Islet of Langerhans (tissue), 1 donor: ENCODE data around the gene INPP5B.
"Not testable (repeated sequence)": the region's sequence is repeated elsewhere in the genome, so short reads cannot be mapped to it uniquely, and the experiment has no call there.

ENCODE experiments used
- FAIRE-seq: peaks from one replicate; lab custom pipeline; 2011; peaks lifted over from hg19 to GRCh38; lab: Jason Lieb, UNC

Gene INPP5B

DNA sequence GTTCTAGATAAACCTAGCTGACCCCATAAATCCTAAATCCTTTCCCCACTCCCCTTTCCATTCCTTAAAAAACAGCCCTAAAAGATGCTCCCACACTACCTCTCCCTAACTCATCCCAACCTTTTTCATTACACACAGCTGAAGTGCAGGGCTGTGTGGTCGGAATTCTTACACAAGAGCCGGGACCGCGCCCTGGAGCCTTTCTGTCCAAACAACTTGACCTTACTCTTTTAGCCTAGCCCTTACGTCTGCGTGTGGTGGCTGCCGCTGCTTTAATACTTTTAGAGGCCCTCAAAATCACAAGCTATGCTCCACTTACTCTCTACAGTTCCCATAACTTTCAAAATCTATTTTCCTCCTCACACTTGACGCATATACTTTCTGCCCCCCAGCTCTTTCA lies 36.0 kb downstream of the INPP5B start:
- not testable (repeated sequence) for FAIRE-seq

DNA sequence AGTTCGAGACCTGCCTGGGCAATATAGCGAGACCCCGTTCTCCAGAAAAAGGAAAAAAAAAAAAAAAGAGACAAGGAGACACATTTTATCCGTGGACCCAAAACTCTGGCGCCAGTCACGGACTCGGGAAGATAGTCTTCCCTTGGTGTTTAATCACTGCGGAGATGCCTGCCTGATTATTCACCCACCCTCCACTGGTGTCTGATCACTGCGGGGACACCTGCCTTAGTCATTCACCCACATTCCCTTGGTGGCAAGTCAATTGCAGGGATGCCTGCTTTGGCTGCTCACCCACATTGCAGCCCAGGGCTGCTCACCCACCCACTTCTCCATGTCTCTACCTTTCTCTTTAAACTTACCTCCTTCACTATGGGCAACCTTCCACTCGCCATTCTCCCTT lies 38.3 kb downstream of the INPP5B start:
- FAIRE-seq: not testable (repeated sequence)

DNA sequence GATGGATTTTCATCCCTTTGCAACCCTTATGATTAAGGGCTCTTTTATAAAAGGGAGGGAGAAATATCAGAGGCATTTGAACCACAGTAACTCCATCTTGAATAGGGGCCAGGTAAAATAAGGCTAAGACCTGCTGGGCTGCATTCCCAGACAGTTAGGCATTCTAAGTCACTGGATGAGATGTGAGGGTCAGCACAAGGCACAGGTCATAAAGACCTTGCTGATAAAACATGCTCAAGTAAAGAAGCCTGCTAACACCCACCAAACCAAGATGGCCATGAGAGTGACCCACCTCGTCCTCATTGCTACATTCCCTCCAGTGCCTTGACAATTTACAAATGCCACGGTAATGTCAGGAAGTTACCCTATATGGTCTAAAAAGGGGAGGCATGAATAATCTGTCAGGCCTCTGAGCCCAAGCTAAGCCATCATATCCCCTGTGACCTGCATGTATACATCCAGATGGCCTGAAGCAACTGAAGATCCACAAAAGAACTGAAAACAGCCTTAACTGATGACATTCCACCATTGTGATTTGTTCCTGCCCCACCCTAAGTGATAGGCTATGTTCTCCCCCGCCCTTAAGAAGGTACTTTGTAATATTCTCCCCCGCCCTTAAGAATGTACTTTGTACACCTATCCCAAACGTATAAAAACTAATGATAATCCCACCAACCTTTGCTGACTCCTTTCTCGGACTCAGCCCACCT lies 39.3 kb downstream of the INPP5B start:
- not testable (repeated sequence) for FAIRE-seq

DNA sequence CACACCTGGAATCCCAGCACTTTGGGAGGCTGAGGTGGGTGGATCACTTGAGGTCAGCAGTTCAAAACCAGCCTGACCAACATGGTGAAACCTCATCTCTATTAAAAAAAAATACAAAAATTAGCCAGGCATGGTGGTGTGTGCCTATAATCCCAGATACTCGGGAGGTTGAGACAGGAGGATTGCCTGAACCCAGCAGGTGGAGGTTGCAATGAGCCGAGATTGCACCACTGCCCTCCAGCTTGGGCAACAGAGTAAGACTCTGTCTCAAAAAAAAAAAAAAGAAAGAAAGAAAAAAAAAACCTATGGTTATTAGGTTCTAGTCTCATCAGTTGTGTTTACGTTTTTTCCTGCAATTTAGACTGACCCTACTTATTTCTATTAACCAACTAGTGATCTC lies 40.3 kb downstream of the INPP5B start:
- FAIRE-seq: not testable (repeated sequence)

DNA sequence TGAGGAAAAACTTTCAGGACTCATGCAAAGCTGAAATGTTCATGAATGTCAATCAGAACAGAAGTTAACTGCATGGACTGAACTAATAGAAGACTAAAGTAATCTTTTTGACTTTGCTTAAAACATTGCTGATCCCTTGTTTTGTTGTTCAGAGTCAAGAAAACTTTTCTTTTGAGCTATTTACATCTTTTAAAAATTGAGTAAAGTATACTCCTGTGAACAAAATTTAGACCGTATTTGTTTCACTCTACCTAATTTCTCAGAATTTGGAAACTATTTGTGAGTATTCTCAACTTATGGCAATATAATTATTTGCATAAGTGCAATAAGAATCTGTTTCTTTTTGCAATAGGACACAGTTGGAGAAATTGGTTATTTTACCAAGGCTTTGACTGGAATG lies 41.1 kb downstream of the INPP5B start:
- no peak for FAIRE-seq

DNA sequence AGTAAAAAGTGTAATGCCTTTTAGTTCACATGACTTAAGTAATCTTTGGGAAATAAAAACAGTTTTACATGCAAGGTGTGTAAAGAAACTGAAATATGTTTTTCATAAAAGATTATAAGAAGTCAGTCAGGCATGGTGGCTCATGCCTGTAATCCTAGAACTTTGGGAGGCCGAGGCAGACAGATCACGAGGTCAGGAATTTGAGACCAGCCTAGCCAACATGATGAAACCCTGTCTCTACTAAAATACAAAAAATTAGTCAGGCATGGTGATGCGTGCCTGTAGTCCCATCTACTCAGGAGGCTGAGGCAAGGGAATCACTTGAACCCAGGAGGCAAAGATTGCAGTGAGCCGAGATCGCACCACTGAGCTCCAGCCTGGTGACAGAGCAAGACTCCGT lies 42.9 kb downstream of the INPP5B start:
- FAIRE-seq: not testable (repeated sequence)

DNA sequence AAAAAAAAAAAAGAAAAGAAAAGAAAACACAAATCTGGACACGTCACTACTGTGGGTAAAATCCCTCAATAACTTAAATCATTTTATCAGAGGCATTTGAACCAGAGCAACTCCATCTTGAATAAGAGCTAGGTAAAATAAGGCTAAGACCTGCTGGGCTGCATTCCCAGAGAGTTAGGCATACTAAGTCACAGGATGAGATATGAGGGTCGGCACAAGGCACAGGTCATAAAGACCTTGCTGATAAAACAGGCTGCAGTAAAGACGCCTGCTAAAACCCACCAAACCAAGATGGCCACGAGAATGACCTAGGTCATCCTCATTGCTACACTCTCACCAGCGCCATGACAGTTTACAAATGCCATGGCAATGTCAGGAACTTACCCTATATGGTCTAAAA lies 43.9 kb downstream of the INPP5B start:
- FAIRE-seq: no peak

DNA sequence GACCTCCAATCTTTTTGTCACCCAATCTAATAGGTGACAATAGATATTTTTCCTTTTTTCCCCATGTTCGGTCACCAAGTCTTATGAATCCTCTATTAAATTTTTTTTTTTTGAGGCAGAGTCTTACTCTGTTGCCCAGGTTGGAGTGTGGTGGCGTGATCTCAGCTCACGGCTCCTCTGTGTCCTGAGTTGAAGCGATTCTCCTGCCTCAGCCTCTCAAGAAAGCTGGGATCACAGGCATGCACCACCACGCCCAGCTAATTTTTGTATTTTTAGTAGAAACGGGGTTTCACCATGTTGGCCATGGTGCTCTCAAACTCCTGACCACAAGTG lies 45.0 kb downstream of the INPP5B start:
- FAIRE-seq: no peak

DNA sequence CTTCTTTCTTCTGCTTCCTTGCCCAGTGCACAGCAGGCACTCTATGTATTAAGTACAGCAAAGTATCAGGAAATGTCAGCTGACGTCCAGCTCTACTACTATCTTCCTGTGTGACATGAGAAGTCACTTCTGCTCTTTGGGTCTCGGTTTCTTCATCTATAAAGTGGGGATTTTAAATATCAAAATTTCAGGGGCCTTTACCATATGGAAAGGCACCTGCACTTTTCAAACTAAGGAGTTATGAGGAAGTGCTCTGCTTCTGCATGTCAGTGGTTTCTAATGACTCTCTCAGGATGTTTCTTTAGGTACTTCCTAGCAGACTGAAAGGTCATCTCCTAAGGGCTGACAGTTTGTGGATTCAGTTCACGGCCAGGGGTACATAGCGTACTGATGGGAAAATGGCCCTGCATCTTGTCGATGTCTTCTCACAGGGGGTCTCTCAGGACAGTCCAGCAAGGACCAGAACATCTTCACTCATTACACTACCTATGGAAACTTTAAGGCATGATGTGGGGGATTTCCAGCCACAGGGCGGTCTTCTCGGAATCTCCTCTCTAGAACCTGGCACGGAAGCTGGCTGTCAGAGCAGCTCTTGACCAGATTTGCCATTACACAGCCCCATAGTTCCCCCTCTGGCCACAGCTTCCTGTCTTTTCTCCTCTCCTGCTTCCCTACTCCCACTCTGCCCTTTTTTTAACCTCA lies 45.5 kb downstream of the INPP5B start:
- no peak for FAIRE-seq

DNA sequence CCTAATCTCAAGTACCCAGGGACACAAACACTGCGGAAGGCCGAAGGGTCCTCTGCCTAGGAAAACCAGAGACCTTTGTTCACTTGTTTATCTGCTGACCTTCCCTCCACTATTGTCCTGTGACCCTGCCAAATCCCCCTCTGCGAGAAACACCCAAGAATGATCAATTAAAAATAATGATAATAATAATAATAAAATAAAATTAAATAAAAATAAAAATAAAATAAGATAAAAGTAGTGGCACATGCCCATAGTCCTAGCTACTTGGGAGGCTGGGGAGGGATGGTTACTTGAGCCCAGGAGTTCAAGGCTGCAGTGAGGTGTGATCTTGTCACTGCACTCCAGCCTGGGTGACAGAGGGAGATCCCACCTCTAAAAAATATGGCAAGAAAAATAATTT lies 49.3 kb downstream of the INPP5B start:
- FAIRE-seq: not testable (repeated sequence)

DNA sequence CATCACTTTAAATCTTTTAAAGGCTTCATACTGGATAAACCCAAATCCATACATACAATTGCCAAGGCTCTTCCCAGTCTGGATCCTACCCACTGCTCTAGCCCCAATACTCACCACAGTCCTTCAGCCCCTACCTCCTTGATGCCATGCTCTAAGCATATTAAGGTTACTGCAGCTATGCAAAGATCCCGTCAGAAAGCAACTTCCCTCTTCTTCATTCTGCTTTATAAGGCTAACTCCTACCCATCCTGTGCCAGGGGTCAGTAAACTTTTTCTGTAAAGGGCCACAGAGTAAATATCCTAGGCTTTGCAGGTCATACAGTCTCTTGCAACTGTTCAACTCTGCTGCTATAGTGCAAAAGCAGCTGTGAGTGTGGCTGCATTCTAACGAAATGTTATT lies 53.2 kb downstream of the INPP5B start:
- FAIRE-seq: no peak

DNA sequence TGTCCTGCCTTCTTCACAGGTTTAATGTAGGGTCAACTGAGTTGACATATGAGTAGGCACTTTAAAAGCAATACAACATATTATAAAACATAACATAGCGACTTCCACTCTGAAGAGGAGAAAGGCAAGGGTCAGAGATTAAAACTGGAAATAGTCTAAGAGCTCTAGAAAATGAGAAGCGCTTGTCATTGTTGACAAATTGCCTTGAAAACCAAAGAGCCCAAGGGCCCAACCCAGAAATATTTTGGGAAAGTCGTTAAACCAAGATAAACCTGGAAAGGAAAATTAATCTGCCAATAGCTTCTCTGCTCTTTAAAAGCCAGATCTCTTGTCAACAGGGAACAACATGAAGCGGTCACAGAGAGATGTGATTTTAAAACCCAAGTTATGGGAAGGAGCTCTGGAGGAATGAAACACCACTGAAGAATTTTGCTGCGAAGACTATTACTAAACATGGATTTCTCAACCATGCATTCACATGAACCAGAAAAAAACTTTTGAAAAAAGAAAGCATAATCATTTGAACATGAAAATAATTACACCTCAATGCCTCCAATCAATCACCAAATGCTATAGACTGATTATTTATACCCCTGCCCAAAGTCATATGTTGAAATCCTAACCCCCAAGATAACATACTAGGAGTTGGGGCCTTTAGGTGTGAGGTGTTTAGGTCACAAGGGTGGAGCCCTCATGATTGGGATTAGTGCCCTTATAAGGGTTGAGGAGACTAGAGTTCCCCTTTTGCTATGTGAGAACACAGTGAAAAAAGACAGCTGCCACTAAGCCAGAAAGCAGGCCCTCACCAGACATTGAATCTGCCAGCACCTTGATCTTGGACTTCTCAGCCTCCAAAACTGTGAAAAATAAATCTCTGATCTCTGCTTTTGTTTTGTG lies 54.5 kb downstream of the INPP5B start:
- FAIRE-seq: no peak

DNA sequence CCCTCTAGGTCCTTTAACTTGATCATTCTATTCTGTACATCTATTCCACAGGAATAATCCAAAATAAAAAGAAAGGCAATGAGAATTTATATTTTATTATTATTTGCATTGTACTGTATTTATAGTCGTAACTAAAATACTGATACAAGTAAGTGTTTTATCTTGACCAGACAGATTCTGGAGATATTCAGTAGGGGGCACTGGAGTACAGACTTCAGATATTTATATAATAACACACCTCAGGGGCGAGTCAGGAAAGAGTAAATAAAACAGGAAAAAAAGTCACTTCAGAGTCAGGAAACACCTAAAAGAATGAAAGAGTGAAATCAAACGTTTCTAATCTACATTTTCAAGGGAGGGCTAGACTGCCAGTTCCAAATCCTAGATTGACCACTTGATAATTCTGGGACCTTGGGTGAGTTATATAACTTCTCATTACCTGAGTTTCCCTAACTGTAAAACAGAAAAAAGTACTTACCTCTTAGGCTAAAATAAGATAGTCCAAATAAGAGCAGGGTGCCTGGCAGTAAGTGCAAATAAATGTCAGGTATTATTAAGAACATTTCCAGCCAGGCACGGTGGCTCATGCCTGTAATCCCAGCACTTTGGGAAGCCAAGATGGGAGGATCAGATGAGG lies 56.4 kb downstream of the INPP5B start:
- peak; percentile 89 for FAIRE-seq

DNA sequence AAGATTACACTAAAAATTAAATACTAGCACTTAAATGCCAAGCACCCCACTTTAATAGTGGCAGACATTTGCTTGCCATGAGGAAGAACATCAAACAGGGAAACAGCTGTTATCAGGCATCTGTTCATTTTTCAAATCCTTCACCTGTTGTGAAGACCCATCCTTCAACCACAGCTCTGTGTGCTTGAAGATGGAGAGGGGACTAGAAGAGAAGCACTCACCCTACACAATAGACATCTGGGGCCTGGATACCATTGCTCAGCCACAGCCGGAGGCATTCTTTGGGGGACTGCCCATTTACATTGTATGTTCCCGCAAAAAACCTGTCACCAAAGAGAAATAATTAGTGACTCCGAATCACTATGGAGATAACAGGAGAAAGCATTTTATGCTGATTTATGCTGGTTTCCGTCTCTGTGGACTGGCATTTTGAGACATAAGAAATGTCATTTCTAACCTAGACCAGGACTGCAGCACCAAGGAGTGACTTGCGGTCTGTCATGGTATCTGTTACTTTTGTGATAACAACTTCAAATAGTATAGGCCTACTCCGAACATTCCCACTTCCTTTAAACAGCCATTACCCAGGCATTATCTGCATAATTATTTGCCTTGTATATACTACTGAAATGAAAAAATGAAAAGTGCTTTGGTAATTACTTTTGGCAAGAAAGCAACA lies 58.7 kb downstream of the INPP5B start:
- FAIRE-seq: no peak

DNA sequence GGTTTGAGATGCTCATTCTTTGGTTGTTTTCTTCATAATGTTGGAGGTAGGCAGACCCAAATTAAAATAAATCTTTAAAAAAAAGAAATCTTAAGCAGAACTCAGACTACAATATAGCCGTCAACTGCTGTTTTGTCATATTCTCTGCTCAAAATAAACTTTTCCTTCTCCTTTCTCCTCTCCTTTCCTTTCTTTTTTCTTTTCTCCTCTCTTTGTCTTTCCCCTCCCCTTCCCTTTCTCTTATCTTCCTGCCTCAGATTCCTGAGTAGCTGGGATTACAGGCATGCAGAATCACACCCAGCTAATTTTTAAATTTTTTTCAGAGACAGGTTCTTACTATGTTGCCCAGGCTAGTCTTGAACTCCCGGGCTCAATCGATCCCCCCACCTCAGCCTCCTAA lies 62.7 kb downstream of the INPP5B start:
- no peak for FAIRE-seq

DNA sequence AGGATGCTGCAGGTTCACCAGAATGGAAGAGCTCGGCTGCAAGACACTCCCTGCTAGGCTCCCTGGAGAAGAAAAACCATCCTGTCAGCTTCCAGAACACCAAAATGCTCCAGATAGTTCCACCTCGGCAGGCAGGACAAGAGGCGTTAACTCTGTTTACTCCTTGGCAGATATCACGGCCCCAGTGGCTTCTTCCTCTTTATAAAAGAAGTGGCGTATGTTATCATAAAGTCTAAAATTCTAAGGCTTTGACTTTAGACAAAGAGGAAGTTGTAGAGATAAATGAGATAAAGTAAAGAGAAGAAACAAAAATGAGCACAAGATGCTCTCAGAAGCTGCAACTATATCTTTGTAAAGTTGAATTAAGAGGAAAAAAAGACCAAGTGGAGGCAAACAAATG lies 63.2 kb downstream of the INPP5B start:
- no peak for FAIRE-seq

DNA sequence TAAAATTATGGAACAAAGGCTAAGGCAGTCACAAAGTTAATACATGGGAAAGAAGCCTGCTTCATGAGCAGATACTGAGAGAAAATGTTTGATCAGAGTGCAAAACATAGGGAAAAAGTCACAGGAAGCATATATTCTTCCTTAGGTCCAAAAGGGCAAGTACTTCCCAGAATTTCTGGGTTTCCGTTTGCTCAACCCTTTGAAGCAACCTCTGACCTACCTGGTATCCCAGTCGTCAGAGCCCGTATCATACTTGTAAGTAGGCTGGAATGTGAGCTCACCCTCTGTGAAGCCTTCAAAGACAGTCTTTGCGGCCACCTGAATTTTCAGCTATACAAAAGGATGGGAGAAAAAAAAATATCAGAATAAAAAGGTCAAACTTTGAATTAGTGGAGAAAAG lies 67.0 kb downstream of the INPP5B start:
- FAIRE-seq: no peak

DNA sequence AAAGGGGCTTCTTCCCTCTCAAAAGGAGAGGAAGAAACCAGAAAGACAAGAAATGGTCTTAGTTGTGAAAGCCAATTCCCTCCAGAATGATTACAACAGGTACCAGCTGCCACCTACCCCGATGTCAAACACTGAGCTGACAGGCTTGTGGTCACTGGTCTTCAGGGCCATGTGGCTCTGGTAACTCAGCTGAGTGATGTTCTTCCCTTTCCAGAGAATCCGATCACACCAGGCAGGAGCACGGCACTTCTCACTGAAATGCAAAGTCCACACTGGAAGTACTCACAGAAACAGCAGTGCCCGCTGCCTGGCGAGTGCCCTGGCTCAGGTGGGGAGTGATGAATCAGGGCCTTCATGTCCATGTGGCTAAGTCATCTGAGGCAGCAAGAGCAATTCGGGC lies 68.8 kb downstream of the INPP5B start:
- FAIRE-seq: no peak

DNA sequence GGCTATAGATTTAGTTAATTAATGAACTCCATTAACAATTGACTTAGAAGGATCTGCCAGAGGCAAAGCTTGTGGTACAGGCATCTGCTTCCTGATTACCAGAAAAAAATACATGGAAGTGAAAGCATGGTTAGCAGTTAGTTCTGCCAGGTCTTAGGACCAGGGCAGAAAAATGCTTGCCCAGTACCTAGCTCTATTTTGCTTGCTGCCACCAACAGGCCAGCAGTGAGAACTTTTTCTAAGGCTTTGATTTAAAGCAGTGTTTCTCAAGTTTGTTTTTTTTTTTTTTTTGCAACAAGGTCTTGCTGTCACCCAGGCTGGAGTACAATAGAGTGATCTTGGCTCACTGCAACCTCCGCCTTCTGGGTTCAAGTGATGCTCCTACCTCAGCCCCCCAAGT lies 71.0 kb downstream of the INPP5B start:
- no peak for FAIRE-seq

DNA sequence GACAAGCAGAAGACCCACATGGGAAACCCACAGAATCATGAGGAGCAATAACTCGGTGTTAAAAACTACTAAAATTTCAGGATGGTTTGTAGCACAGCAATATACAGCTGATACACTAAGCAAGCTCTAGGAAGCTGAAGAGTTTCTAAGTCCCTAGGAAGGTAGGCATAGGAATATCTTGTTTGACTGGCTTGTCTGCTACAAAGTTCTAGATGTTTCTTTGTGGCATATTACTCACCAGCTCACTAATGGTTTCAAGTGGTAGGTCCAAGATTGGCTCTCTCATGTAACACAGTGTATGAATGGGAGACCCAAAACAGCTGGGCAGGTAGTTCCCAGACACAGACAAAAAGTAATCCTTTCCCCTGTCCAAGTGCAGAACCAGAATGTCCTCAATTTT lies 74.2 kb downstream of the INPP5B start:
- no peak for FAIRE-seq

DNA sequence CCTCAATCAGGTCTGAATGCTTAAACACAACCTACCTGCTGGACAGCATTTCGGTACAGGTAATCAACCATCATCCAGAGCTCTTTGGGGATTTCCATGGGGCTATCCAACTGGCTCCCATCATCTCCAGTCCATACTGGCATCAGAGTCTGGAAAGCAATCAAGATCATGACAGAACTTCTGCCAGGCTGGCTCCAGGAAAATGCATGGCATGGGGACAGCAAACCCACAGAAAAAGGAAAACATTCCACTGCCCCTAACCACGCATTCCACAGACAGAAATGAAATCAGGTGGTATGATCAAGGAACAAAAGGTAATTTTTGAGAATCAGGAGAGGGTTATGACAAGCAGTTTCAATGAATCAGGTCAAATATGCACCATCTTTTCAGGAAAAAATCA lies 78.4 kb downstream of the INPP5B start:
- no peak for FAIRE-seq

DNA sequence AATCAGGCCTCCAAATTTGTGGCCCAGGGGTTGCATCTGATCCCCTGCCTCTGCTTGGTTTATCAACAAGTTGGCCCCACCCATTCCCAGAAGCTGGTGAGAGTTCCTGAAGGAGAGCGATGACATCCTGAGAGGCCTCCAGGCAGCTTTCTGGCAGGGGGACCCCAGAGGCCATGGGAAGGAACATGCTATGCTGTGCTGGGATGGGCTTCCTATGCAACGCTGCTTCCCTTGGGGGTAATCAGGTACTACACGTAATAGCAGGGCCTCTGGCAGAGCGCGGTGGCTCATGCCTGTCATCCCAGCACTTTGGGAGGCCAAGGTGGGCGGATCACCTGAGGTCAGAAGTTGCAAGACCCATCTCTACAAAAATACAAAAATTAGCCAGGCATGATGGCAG lies 79.1 kb downstream of the INPP5B start:
- FAIRE-seq: no peak
